HEK293 (cell line): ENCODE data around the gene SLC35E3.

Experiments used
- MYNN ChIP-seq: fragments of 450-650 bp; formaldehyde crosslinking; IDR thresholded peaks from 2 replicates; pipeline ENCODE4 v1.5.1; 2016; ENCODE audit warnings: missing biosample characterization, missing genetic modification characterization, borderline replicate concordance
- PRDM1 ChIP-seq: fragments of 450-650 bp; formaldehyde crosslinking; IDR thresholded peaks from 2 replicates; pipeline ENCODE4; 2016; ENCODE audit warnings: missing biosample characterization, missing genetic modification characterization
- YY1 ChIP-seq: fragments of 450-650 bp; formaldehyde crosslinking; IDR thresholded peaks from 2 replicates; pipeline ENCODE4 v1.5.1; 2018; ENCODE audit warnings: missing biosample characterization, missing genetic modification characterization
- ZNF114 ChIP-seq: fragments of 450-650 bp; formaldehyde crosslinking; IDR thresholded peaks from 2 replicates; pipeline ENCODE4 v1.5.0; 2017; ENCODE audit warnings: missing biosample characterization, missing genetic modification characterization
- ZNF248 ChIP-seq: fragments of 450-650 bp; formaldehyde crosslinking; IDR thresholded peaks from 2 replicates; pipeline ENCODE4 v1.5.1; 2017; ENCODE audit warnings: missing biosample characterization, missing genetic modification characterization
- ZNF596 ChIP-seq: fragments of 450-650 bp; IDR thresholded peaks from 2 replicates; pipeline ENCODE4 v1.5.0; 2018; ENCODE audit warnings: missing biosample characterization, mild to moderate bottlenecking, missing genetic modification characterization, moderate library complexity
- TF ChIP-seq, protein P1 (sequence below): fragments of 450-650 bp; formaldehyde crosslinking; IDR thresholded peaks from 2 replicates; pipeline ENCODE4 v1.5.1; 2016; ENCODE audit warnings: missing biosample characterization, missing genetic modification characterization
- TF ChIP-seq, protein P2 (sequence below): fragments of 450-650 bp; formaldehyde crosslinking; IDR thresholded peaks from 2 replicates; pipeline ENCODE4 v1.5.1; 2016; ENCODE audit warnings: missing biosample characterization, missing genetic modification characterization, borderline replicate concordance
- TF ChIP-seq, protein P3 (sequence below): fragments of 450-650 bp; formaldehyde crosslinking; IDR thresholded peaks from 2 replicates; pipeline ENCODE4 v1.5.1; 2016; ENCODE audit warnings: missing biosample characterization, missing genetic modification characterization

DNA sequence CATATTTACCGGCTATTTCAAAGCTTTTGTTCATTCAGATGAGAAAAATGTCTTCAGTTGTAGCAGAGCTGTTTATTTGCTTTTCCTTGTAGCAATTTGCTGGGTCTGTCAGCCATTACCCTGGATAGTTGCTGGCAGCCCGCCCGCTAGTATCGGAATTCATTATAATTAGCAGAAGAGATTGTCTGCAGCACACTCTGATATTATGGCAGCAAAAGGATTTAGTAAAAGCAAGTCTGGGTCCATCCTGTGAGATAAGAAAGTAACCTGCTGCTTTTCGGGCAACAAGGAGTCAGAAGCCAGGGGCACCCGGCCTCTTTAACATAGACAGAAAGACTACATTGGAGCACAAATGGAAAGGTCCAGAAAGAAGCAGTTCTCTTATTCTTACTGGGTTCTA, 6.1 kb upstream of the SLC35E3 start:
- TF ChIP-seq YY1 (tag by site-specific recombination) (no peak), MYNN (tag by site-specific recombination) (no peak), PRDM1 (tag by site-specific recombination) (no peak), ZNF596 (tag by site-specific recombination) (no peak), ZNF248 (tag by site-specific recombination) (no peak), ZNF114 (tag by site-specific recombination) (no peak)
- TF ChIP-seq, protein P1, sequence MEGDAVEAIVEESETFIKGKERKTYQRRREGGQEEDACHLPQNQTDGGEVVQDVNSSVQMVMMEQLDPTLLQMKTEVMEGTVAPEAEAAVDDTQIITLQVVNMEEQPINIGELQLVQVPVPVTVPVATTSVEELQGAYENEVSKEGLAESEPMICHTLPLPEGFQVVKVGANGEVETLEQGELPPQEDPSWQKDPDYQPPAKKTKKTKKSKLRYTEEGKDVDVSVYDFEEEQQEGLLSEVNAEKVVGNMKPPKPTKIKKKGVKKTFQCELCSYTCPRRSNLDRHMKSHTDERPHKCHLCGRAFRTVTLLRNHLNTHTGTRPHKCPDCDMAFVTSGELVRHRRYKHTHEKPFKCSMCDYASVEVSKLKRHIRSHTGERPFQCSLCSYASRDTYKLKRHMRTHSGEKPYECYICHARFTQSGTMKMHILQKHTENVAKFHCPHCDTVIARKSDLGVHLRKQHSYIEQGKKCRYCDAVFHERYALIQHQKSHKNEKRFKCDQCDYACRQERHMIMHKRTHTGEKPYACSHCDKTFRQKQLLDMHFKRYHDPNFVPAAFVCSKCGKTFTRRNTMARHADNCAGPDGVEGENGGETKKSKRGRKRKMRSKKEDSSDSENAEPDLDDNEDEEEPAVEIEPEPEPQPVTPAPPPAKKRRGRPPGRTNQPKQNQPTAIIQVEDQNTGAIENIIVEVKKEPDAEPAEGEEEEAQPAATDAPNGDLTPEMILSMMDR (tag by site-specific recombination) = no peak
- TF ChIP-seq, protein P2, sequence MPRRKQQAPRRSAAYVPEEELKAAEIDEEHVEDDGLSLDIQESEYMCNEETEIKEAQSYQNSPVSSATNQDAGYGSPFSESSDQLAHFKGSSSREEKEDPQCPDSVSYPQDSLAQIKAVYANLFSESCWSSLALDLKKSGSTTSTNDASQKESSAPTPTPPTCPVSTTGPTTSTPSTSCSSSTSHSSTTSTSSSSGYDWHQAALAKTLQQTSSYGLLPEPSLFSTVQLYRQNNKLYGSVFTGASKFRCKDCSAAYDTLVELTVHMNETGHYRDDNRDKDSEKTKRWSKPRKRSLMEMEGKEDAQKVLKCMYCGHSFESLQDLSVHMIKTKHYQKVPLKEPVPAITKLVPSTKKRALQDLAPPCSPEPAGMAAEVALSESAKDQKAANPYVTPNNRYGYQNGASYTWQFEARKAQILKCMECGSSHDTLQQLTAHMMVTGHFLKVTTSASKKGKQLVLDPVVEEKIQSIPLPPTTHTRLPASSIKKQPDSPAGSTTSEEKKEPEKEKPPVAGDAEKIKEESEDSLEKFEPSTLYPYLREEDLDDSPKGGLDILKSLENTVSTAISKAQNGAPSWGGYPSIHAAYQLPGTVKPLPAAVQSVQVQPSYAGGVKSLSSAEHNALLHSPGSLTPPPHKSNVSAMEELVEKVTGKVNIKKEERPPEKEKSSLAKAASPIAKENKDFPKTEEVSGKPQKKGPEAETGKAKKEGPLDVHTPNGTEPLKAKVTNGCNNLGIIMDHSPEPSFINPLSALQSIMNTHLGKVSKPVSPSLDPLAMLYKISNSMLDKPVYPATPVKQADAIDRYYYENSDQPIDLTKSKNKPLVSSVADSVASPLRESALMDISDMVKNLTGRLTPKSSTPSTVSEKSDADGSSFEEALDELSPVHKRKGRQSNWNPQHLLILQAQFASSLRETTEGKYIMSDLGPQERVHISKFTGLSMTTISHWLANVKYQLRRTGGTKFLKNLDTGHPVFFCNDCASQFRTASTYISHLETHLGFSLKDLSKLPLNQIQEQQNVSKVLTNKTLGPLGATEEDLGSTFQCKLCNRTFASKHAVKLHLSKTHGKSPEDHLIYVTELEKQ = no peak
- TF ChIP-seq, protein P3, sequence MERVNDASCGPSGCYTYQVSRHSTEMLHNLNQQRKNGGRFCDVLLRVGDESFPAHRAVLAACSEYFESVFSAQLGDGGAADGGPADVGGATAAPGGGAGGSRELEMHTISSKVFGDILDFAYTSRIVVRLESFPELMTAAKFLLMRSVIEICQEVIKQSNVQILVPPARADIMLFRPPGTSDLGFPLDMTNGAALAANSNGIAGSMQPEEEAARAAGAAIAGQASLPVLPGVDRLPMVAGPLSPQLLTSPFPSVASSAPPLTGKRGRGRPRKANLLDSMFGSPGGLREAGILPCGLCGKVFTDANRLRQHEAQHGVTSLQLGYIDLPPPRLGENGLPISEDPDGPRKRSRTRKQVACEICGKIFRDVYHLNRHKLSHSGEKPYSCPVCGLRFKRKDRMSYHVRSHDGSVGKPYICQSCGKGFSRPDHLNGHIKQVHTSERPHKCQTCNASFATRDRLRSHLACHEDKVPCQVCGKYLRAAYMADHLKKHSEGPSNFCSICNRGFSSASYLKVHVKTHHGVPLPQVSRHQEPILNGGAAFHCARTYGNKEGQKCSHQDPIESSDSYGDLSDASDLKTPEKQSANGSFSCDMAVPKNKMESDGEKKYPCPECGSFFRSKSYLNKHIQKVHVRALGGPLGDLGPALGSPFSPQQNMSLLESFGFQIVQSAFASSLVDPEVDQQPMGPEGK = no peak
